Measurements from ENCODE around the gene CNTN2. TPM values are rescaled to one million over a fixed set of nuclear protein-coding genes. Genes with fewer than 3 reads are reported as not detected.

The CNTN2 gene
- total RNA-seq, 2 experiments from 2014 or later: not detected

DNA sequence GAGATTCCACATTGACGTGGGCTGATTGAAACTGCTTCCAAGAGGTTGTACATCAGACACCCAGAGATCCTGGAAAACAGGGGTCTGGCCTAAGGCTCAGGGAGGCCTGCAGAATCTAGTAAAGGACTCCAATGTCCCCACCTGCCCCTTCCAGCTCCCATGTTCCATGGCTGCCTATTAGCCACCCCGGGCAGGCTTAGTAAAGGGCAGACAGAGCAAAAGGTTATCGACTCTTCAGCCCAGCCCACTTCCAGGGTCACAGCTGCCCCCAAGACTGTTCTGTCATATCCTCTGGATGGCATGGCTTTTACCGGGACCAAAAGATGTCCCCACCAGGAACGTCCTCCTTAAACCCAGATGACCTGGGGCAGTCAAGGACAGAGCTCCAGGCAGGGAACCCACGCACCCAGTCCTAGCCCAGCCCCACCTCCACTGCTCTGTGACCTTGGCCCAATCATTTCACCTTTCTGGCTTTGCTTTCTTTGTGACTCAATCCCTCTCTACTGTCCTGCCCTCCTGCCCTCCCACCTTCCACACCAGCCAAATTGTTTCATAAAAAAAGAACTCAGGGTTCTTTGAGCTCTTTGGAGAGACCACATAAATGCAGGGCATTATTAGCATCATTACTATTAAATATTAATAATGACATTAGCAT, 4.8 kb upstream of the CNTN2 start:
- Mint-ChIP-seq H3K27ac (no peak overlapping the region), H3K27me3 (peaks cover 31% of the 10 kb centered on the region), H3K36me3 (no peaks in the 10 kb centered on the region), H3K9me3 (no peaks in the 10 kb centered on the region), H3K4me1 (no peaks in the 10 kb centered on the region), H3K4me3 (no peak overlapping the region)
- DNase-seq: no peak

DNA sequence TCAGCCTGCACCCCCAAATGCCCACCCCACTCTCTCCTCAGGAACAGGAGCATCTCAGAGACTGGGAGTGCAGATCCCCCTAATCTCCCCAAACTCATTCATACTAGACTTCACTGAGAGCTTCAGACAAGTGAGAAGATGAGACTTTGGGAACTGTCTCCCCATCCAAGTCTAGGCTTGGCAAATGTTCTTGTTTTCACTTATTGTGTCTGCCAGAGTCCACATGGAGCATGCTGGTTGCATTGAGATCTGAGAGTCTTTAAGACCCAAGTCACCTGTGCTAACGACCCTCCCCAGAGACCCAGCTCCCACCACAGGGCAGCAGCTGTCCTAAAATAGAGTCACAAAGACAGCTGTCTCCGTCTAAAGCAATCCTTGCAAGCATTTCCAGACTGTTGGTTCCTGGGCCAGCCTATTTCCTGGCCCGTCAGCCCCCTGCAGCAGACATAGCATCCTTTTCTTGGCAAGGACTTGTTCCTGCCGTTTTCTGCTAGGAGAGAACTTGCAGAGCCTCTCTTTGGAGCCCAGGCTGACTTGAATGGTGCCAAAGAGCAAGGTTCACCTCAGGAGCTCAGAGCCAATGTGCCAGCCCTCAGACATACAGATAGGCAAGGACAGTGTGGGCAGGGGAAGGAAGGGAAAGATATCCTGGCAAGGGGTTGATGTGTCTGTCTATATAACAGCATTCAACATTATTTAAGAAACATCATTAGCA, 1.9 kb upstream of the CNTN2 start:
- H3K27ac Mint-ChIP-seq: no peak overlapping the region
- H3K4me3 Mint-ChIP-seq: no peak overlapping the region
- H3K36me3 Mint-ChIP-seq: no peaks in the 10 kb centered on the region
- H3K4me1 Mint-ChIP-seq: no peaks in the 10 kb centered on the region
- DNase-seq: no peak
- H3K9me3 Mint-ChIP-seq: no peaks in the 10 kb centered on the region
- peaks cover 53% of the 10 kb centered on the region for H3K27me3 Mint-ChIP-seq

DNA sequence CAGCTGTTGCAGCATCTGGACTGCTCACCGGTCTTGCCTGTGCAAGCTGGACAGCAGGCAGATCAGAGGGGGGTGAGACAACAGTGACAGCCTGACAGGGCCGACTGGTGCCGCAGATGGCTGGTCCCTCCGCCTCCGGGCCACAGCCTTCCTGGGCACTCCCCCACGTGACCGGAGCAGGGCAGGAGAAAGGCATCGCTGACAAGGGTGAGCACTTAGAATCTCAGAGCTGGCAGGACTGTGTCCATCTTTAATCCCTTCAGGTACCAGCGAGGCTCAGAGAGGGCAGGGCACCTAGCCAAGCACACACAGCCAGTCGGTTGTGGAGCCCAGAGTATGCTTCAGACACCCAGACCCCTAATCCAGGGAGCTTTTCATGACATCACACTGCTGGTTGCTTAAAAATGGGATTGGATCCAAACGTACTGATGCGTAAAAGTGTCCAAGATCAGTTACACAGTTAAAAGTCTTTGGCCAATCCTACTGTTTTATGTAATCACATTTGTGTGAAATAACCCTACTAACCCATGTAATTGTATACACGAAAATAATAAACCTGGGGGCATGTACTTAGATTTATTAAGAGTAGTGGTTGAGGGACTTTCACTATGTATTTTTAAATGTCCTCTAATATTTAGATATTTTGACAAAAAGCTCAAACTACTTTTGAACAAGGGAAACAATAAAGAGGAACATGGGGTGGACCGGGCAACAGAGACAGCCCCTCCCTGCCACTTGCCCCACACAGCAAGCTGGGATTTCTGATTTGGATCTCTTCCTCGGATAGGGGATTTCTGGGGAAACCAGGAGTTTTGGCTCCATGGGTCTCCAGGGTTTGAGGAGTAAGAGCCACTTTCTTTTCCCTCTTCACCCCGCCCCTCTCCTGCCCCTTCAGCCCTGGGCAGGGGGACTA, 758 bp upstream of the CNTN2 start:
- Mint-ChIP-seq H3K27ac (no peak overlapping the region), H3K4me1 (no peaks in the 10 kb centered on the region), H3K9me3 (no peaks in the 10 kb centered on the region), H3K4me3 (no peak overlapping the region), H3K27me3 (peaks cover 60% of the 10 kb centered on the region), H3K36me3 (no peaks in the 10 kb centered on the region)
- DNase-seq: no peak

DNA sequence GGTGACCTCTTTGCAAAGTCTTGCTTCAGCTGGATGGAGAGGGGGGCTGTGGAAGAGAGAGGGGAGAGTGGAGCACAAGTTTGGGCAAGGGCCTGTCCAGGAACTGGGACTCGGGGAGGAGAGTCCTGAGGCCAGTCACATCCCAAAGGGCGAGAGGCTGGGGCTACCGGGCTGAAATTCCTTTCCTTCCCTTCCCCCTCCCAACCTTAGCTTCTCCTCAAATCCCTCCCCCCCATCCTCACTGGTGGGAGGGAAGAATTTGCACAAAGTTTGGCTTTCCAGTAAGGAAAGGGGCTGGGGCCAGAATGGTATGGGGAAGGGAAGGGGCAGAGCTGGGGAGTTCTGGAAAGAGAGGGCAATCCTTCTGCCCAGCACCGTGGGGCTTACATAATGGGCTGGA, 854 bp downstream of the CNTN2 start:
- H3K4me3 Mint-ChIP-seq: no peak overlapping the region
- H3K36me3 Mint-ChIP-seq: no peaks in the 10 kb centered on the region
- H3K27ac Mint-ChIP-seq: no peak overlapping the region
- H3K9me3 Mint-ChIP-seq: no peaks in the 10 kb centered on the region
- DNase-seq: no peak
- H3K4me1 Mint-ChIP-seq: no peaks in the 10 kb centered on the region
- peaks cover 60% of the 10 kb centered on the region for H3K27me3 Mint-ChIP-seq

DNA sequence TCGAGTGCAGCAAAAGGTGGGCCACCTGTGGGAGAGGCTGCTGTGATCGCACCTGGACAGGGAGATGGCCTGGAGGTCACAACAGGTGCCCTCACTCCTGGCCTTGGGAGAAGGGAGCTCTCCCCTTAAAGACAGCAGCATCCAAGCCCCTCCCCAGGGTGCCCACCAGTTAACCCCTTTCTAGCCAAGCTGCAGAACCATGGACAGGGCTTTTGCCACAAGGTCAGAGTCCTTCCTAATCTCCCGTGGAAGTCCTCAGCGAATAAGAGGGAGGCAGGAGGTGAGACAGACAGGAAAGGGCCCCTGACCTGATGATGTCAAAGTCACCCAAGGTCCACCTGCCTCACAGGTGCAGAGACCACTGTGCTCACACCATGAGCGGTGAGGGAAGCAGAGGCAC, 1.7 kb downstream of the CNTN2 start:
- no peak for DNase-seq
- H3K36me3 Mint-ChIP-seq: no peaks in the 10 kb centered on the region
- no peaks in the 10 kb centered on the region for H3K9me3 Mint-ChIP-seq
- no peaks in the 10 kb centered on the region for H3K4me1 Mint-ChIP-seq
- peaks cover 56% of the 10 kb centered on the region for H3K27me3 Mint-ChIP-seq
- H3K4me3 Mint-ChIP-seq: no peak overlapping the region
- no peak overlapping the region for H3K27ac Mint-ChIP-seq

DNA sequence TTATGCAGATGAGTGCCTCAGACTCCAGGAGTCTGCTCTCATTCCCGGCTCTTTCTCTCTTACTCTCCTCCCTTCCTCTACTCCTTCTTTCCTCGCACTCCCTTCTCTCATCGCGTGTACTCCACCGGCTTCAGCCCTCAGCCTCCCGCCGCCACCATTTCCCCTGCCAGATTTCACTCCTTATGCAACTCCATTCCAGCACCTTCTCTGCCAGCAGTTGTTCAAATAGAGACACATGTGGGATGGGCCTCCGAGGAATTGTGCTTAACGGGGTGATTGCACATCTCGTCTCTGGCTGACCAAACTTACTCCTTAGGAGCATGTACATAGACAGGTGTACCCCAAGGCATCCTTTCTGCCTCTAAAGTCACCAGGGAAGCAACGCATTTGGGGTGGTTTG, 2.1 kb downstream of the CNTN2 start:
- Mint-ChIP-seq H3K4me1 (no peaks in the 10 kb centered on the region), H3K4me3 (no peak overlapping the region), H3K36me3 (no peaks in the 10 kb centered on the region), H3K9me3 (no peaks in the 10 kb centered on the region), H3K27me3 (peaks cover 52% of the 10 kb centered on the region), H3K27ac (no peak overlapping the region)
- no peak for DNase-seq

DNA sequence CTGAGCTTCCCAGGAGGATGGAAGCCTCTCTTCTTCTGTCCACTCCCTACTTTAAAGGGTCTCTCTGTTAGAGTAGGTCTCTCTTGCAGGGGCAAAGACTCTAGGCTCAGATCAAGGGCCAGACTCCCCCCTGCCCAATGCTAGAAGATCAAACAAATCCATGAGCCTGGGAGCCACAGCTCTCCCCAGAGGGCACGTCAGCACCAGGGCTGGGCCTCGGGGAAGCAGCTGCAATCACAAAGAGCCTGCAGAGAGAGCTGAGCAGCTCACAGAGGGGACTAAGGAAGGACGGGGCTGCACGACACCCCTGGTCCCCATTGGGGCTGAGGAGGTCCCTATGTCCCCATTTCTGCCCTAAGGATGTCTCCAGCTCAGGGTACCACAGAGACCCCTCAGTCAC, 3.9 kb downstream of the CNTN2 start:
- Mint-ChIP-seq H3K9me3 (no peaks in the 10 kb centered on the region), H3K4me1 (no peaks in the 10 kb centered on the region), H3K27me3 (peaks cover 40% of the 10 kb centered on the region), H3K4me3 (no peak overlapping the region), H3K36me3 (no peaks in the 10 kb centered on the region), H3K27ac (no peak overlapping the region)
- no peak for DNase-seq

DNA sequence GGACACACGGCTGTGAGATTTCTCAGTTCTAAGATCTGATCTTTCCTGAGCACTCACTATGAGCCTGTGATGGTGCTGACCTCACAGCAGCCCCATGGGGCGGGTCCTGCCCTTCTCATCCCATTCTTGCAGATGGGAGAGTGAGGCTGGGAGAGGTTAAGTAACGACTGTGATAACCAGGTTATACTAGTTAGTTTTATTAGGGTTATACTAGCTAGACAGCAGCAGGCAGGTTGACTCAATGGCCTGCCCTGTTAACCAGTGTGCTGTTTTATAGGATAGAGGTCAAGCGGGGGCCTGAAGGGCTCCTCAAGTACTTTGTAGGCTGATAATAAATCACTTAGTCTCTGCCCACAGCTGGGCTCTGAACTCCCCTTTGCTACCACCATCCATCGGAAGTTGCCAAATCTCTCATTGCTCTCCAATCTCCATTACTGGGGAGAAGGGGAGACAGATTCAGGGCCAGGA, 4.8 kb downstream of the CNTN2 start:
- no peaks in the 10 kb centered on the region for H3K9me3 Mint-ChIP-seq
- H3K36me3 Mint-ChIP-seq: no peaks in the 10 kb centered on the region
- H3K4me1 Mint-ChIP-seq: no peaks in the 10 kb centered on the region
- peaks cover 31% of the 10 kb centered on the region for H3K27me3 Mint-ChIP-seq
- H3K4me3 Mint-ChIP-seq: no peak overlapping the region
- H3K27ac Mint-ChIP-seq: no peak overlapping the region
- DNase-seq: no peak

DNA sequence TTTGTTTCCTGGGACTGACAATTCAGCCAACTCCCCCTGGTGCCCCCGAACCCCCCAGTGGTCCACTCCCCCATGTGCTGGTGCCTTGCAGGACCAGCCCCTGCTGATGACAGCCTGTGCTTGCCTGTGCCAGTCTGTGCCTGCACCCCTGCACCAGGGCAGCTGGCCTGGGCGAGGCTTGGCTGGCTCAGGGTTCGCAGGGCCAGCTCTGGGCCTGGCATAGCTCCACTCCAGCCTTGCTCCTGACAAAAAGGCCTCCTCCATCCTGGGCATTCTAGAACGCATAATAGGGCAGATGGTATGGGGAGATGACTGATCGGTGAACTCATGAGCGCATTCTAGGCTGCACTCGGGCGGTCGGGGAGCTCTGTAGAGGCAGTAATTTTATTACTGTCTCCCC, 5.4 kb downstream of the CNTN2 start:
- DNase-seq: no peak
- Mint-ChIP-seq H3K27me3 (peaks cover 28% of the 10 kb centered on the region), H3K36me3 (no peaks in the 10 kb centered on the region), H3K4me3 (no peak overlapping the region), H3K4me1 (no peaks in the 10 kb centered on the region), H3K27ac (no peak overlapping the region), H3K9me3 (no peaks in the 10 kb centered on the region)

DNA sequence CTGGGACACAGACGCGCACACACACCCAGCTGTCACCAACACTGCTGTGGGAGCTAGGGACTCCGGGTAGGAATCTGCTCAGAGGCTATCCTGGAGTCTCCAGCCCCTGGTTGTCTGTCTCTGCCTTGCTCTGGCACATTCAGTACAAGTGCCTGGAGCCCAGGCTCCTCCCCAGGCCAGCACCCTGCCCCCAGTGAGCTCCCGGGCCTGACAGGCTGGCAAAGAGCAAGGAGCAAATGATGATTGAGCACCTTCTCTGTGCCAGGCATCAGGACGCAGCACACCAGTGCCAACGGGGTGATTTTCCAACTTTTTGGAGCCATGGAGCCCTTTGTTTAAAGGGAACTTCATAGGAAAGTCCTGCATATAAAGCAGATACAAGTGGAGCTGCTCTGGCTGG, 6.5 kb downstream of the CNTN2 start:
- no peak overlapping the region for H3K4me3 Mint-ChIP-seq
- no peaks in the 10 kb centered on the region for H3K9me3 Mint-ChIP-seq
- no peak overlapping the region for H3K27ac Mint-ChIP-seq
- H3K4me1 Mint-ChIP-seq: no peaks in the 10 kb centered on the region
- no peak for DNase-seq
- no peaks in the 10 kb centered on the region for H3K36me3 Mint-ChIP-seq
- H3K27me3 Mint-ChIP-seq: peaks cover 18% of the 10 kb centered on the region

DNA sequence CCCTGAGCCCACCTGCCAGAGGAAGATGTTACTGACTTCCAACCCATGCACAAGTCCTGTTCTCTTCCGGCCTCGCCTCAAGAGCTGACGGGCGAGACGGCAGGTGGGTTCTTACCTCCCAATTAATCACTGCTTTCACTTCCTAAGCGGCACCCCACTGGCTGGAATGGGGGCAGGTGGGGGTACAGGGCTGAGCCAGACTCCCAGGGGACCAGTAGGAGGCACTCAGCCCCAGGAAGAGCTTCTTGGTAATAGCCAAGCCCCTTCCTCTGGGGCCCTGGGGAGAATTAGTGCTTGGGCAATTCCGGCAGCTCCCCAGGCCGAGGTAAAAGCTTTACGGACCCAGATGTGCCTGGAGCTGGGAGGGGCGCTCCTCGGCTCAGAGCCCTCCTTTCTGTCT, 9.7 kb downstream of the CNTN2 start:
- no peak for DNase-seq
- no peaks in the 10 kb centered on the region for H3K36me3 Mint-ChIP-seq
- H3K9me3 Mint-ChIP-seq: no peaks in the 10 kb centered on the region
- H3K27me3 Mint-ChIP-seq: no peaks in the 10 kb centered on the region
- H3K4me3 Mint-ChIP-seq: no peak overlapping the region
- no peaks in the 10 kb centered on the region for H3K4me1 Mint-ChIP-seq
- H3K27ac Mint-ChIP-seq: no peak overlapping the region

DNA sequence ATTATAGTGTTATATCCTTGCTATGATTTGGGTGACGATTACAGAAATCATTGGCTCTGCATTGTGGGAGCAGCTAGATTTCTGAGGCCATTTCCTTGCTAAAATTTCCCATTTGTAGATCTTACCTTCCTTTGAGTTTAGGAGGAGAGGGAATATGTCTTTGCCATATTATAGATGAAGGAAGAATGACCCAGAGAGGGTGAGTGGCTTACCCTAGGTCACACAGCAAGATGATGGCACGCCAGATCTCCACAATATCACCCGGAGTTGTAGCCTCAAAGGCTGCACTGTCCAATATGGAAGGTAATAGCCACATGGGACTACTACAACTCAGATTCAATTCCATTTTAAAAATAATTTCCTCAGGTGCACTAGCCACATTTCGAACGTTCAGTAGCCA, 10.3 kb downstream of the CNTN2 start:
- Mint-ChIP-seq H3K4me1 (no peaks in the 10 kb centered on the region), H3K9me3 (no peaks in the 10 kb centered on the region), H3K27ac (no peak overlapping the region), H3K27me3 (no peaks in the 10 kb centered on the region), H3K36me3 (no peaks in the 10 kb centered on the region), H3K4me3 (no peak overlapping the region)
- no peak for DNase-seq

DNA sequence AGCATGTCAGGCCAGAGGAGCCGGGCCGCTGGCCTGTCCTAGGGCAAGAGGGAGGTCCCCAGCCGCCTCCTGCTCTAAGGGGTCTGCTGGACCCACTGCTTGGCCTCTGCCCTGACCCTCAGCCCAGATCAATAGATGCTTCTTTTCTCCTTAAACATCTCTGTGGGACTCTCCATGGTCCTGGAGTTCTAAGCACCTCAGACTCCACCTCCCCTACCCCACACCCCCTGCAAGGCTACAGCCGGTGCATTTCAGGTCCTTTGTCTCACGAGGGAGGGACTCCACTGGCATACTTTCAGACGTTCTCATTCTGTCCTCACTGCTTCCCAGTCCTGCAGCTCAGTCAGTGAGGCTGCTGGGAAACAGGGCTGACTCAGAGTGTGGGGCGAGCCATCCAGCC, 11.0 kb downstream of the CNTN2 start:
- H3K27ac Mint-ChIP-seq: no peak overlapping the region
- H3K4me3 Mint-ChIP-seq: no peak overlapping the region
- H3K36me3 Mint-ChIP-seq: no peaks in the 10 kb centered on the region
- no peak for DNase-seq
- no peaks in the 10 kb centered on the region for H3K9me3 Mint-ChIP-seq
- no peaks in the 10 kb centered on the region for H3K4me1 Mint-ChIP-seq
- H3K27me3 Mint-ChIP-seq: no peaks in the 10 kb centered on the region

DNA sequence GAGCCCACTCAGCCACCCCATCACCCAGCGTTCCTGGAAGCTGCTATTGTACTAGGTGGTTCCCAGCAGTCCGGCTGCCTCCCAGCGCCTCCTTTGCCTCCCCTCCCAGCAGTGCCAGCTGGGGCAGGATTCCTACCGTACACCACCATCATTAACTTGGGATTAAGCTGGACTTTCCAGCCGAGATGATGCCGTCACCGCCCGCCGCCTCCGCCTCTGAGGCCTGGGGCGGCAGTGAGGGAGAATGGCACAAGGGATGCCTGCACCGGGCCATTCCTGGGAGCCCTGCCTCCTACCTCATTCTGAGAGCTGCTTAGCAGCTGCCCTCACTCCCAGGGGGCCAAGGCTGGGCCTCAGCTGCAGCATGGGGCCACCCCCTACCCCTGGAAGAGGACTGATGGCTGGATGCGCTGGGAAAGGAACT, 13.2 kb downstream of the CNTN2 start:
- Mint-ChIP-seq H3K4me3 (no peak overlapping the region), H3K9me3 (no peaks in the 10 kb centered on the region), H3K36me3 (no peaks in the 10 kb centered on the region), H3K27ac (no peak overlapping the region), H3K4me1 (no peaks in the 10 kb centered on the region), H3K27me3 (no peaks in the 10 kb centered on the region)
- no peak for DNase-seq

DNA sequence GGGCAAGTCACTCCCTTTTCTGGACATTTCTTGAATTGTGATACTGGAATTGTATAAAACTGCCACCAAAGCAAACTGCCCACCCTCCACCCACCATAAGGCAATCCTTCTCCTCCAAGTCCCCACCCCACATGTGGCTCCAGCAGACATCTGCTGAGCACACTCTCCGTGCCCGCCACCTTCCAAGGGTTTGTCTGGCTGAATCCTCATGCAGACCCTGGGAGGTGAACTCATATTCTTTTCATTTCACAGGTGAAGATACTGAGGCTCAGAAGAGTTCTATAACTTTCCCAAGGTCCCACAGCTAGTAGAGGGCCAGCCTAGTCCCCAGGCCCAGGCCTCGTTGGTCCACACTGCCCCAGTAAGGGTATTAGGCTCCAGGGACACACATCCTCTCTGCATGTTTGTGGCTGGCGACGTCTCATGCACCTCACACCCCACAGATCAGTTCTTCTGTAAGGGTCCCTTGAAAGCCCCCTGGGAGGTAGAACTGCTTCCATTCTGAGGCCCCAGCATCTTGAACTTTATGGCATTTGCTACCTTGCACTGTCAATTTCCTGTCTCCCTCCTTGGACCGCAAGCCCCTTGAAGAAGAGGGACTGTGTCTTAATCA, 14.1 kb downstream of the CNTN2 start:
- H3K36me3 Mint-ChIP-seq: no peaks in the 10 kb centered on the region
- H3K4me3 Mint-ChIP-seq: no peak overlapping the region
- no peak for DNase-seq
- H3K27ac Mint-ChIP-seq: no peak overlapping the region
- no peaks in the 10 kb centered on the region for H3K27me3 Mint-ChIP-seq
- no peaks in the 10 kb centered on the region for H3K9me3 Mint-ChIP-seq
- no peaks in the 10 kb centered on the region for H3K4me1 Mint-ChIP-seq
